NT2/D1 (cell line): Measurements from ENCODE around the gene PPP1R3D.
"Not testable (repeated sequence)": the region's sequence is repeated elsewhere in the genome, so short reads cannot be mapped to it uniquely, and the experiment has no call there.

ENCODE experiments used
- DNase-seq: peaks from one replicate; pipeline ENCODE4 v3.0.0-alpha.2; 2011; ENCODE audit warnings: low read depth, low spot score
- H3K27me3 ChIP-seq: 2 replicates; pipeline ENCODE4 v1.6.0; 2011; ENCODE audit warnings: mild to moderate bottlenecking; ENCODE audit not compliant: insufficient read length, insufficient read depth
- H3K36me3 ChIP-seq: 2 replicates; pipeline ENCODE4 v1.6.1; 2011; ENCODE audit warnings: mild to moderate bottlenecking, low read length, mixed read lengths; ENCODE audit not compliant: insufficient read depth, insufficient read length
- H3K4me1 ChIP-seq: 2 replicates; pipeline ENCODE4 v1.5.1; 2011; ENCODE audit not compliant: insufficient read depth, insufficient read length
- H3K4me3 ChIP-seq: 2 replicates; pipeline ENCODE4 v1.5.1; 2011; ENCODE audit warnings: low read depth; ENCODE audit not compliant: insufficient read length
- H3K9ac ChIP-seq: 2 replicates; pipeline ENCODE4 v1.6.0; 2011; ENCODE audit warnings: low read depth; ENCODE audit not compliant: insufficient read length
- H3K9me3 ChIP-seq: 2 replicates; pipeline ENCODE4 v1.5.1; 2011; ENCODE audit warnings: mild to moderate bottlenecking, low read length; ENCODE audit not compliant: insufficient read depth
- SUZ12 ChIP-seq: IDR thresholded peaks from 2 replicates; pipeline ENCODE4 v1.6.1; 2011; ENCODE audit not compliant: insufficient read length, insufficient read depth; ENCODE audit errors: extremely low read depth
- YY1 ChIP-seq: IDR thresholded peaks from 2 replicates; pipeline ENCODE4 v1.6.1; 2011; ENCODE audit not compliant: insufficient read length, insufficient read depth
- ZNF274 ChIP-seq: IDR thresholded peaks from 2 replicates; pipeline ENCODE4 v1.6.1; 2011; ENCODE audit warnings: mild to moderate bottlenecking, low read depth, low read length

PPP1R3D gene

GRCh38 chr20:59911041-59911440 is 29.1 kb downstream of the PPP1R3D start:
- no peak for DNase-seq
- H3K9ac ChIP-seq, result no peak overlapping the region
- no peaks in the 10 kb centered on the region for H3K9me3 ChIP-seq
- no peaks in the 10 kb centered on the region for H3K27me3 ChIP-seq
- H3K36me3 ChIP-seq, result no peaks in the 10 kb centered on the region
- TF ChIP-seq YY1, result no peak
- no peak for TF ChIP-seq ZNF274
- TF ChIP-seq SUZ12, result no peak
- H3K4me1 ChIP-seq, result no peaks in the 10 kb centered on the region
- no peak overlapping the region for H3K4me3 ChIP-seq

GRCh38 chr20:59908855-59909254 is 31.2 kb downstream of the PPP1R3D start:
- no peaks in the 10 kb centered on the region for H3K4me1 ChIP-seq
- H3K36me3 ChIP-seq, result no peaks in the 10 kb centered on the region
- no peak overlapping the region for H3K4me3 ChIP-seq
- DNase-seq, result no peak
- TF ChIP-seq SUZ12 (no peak), ZNF274 (no peak), YY1 (no peak)
- no peaks in the 10 kb centered on the region for H3K9me3 ChIP-seq
- H3K9ac ChIP-seq, result no peak overlapping the region
- no peaks in the 10 kb centered on the region for H3K27me3 ChIP-seq

GRCh38 chr20:59903621-59904020 is 36.5 kb downstream of the PPP1R3D start:
- Histone ChIP-seq H3K9me3 (no peaks in the 10 kb centered on the region), H3K36me3 (no peaks in the 10 kb centered on the region), H3K4me3 (no peak overlapping the region), H3K9ac (no peak overlapping the region), H3K27me3 (no peaks in the 10 kb centered on the region), H3K4me1 (no peaks in the 10 kb centered on the region)
- no peak for DNase-seq
- TF ChIP-seq YY1, result no peak
- TF ChIP-seq ZNF274, result no peak
- TF ChIP-seq SUZ12, result no peak

GRCh38 chr20:59902470-59902869 is 37.6 kb downstream of the PPP1R3D start:
- H3K9me3 ChIP-seq, result no peaks in the 10 kb centered on the region
- no peaks in the 10 kb centered on the region for H3K27me3 ChIP-seq
- H3K4me1 ChIP-seq, result no peaks in the 10 kb centered on the region
- no peaks in the 10 kb centered on the region for H3K36me3 ChIP-seq
- no peak for DNase-seq
- no peak overlapping the region for H3K9ac ChIP-seq
- TF ChIP-seq ZNF274 (no peak), SUZ12 (no peak), YY1 (no peak)
- no peak overlapping the region for H3K4me3 ChIP-seq

- no peak overlapping the region for H3K4me3 ChIP-seq
- H3K9ac ChIP-seq, result no peak overlapping the region
- H3K4me1 ChIP-seq, result no peaks in the 10 kb centered on the region
- no peaks in the 10 kb centered on the region for H3K9me3 ChIP-seq
- TF ChIP-seq YY1 (no peak), SUZ12 (no peak), ZNF274 (no peak)
- no peak for DNase-seq
- no peaks in the 10 kb centered on the region for H3K36me3 ChIP-seq
- no peaks in the 10 kb centered on the region for H3K27me3 ChIP-seq
These were observed 44.2 kb downstream of the PPP1R3D start for GRCh38 chr20:59895908-59896307.

GRCh38 chr20:59891581-59891980 is 48.5 kb downstream of the PPP1R3D start:
- Histone ChIP-seq H3K4me3 (no peak overlapping the region), H3K9ac (no peak overlapping the region), H3K4me1 (no peaks in the 10 kb centered on the region), H3K27me3 (no peaks in the 10 kb centered on the region), H3K9me3 (no peaks in the 10 kb centered on the region), H3K36me3 (no peaks in the 10 kb centered on the region)
- DNase-seq, result no peak
- TF ChIP-seq SUZ12, result no peak
- no peak for TF ChIP-seq ZNF274
- no peak for TF ChIP-seq YY1

- not testable (repeated sequence) for H3K4me1 ChIP-seq, H3K9me3 ChIP-seq, H3K36me3 ChIP-seq, H3K4me3 ChIP-seq, DNase-seq, H3K9ac ChIP-seq, H3K27me3 ChIP-seq
These were observed 50.1 kb downstream of the PPP1R3D start for GRCh38 chr20:59890035-59890434.

GRCh38 chr20:59888050-59888449 is 52.1 kb downstream of the PPP1R3D start:
- Histone ChIP-seq H3K4me1 (no peaks in the 10 kb centered on the region), H3K9me3 (no peaks in the 10 kb centered on the region), H3K9ac (no peak overlapping the region), H3K27me3 (no peaks in the 10 kb centered on the region), H3K4me3 (no peak overlapping the region), H3K36me3 (no peaks in the 10 kb centered on the region)
- TF ChIP-seq ZNF274 (no peak), YY1 (no peak), SUZ12 (no peak)
- no peak for DNase-seq
